ENCODE measurements around the gene DEFB108B. TPM values are rescaled to one million over a fixed set of nuclear protein-coding genes. Genes with fewer than 3 reads are reported as not detected.
"Not testable (repeated sequence)": the region's sequence is repeated elsewhere in the genome, so short reads cannot be mapped to it uniquely, and the experiment has no call there.

DEFB108B gene
- total RNA-seq, 1 donor from 2014 or later: not detected

GRCh38 chr11:71843858-71844257 is 10.9 kb downstream of the DEFB108B start:
- Histone ChIP-seq H3K36me3 (no peaks in the 10 kb centered on the region), H3K27ac (no peak overlapping the region), H2AFZ (replicated peaks) (no peak overlapping the region), H3K79me2 (ENCODE audit: low read depth) (no peaks in the 10 kb centered on the region), H3K9ac (no peak overlapping the region), H3K9me3 (ENCODE audit: low read depth) (no peaks in the 10 kb centered on the region), H3K4me1 (no peaks in the 10 kb centered on the region), H4K20me1 (ENCODE audit: low read depth) (no peaks in the 10 kb centered on the region), H3K27me3 (no peaks in the 10 kb centered on the region), H3F3A (ENCODE audit: low read depth) (no peaks in the 10 kb centered on the region), H3K4me2 (no peak overlapping the region), H3K4me3 (no peak overlapping the region)
- no peak for TF ChIP-seq EZH2phosphoT487 (IDR thresholded peaks at IDR 0.05)
- no peak for TF ChIP-seq EZH2 (IDR thresholded peaks at IDR 0.05)
- TF ChIP-seq, protein P1, sequence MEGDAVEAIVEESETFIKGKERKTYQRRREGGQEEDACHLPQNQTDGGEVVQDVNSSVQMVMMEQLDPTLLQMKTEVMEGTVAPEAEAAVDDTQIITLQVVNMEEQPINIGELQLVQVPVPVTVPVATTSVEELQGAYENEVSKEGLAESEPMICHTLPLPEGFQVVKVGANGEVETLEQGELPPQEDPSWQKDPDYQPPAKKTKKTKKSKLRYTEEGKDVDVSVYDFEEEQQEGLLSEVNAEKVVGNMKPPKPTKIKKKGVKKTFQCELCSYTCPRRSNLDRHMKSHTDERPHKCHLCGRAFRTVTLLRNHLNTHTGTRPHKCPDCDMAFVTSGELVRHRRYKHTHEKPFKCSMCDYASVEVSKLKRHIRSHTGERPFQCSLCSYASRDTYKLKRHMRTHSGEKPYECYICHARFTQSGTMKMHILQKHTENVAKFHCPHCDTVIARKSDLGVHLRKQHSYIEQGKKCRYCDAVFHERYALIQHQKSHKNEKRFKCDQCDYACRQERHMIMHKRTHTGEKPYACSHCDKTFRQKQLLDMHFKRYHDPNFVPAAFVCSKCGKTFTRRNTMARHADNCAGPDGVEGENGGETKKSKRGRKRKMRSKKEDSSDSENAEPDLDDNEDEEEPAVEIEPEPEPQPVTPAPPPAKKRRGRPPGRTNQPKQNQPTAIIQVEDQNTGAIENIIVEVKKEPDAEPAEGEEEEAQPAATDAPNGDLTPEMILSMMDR (IDR thresholded peaks at IDR 0.05): no peak
- Mint-ChIP-seq H3K9me3 (peaks cover 7% of the 10 kb centered on the region), H3K27me3 (ENCODE audit: insufficient read depth, low read depth) (peaks cover 2% of the 10 kb centered on the region), H3K4me1 (no peaks in the 10 kb centered on the region), H3K4me3 (no peak overlapping the region), H3K36me3 (no peaks in the 10 kb centered on the region), H3K27ac (no peak overlapping the region)
- DNase-seq (ENCODE audit: low spot score): no peak

GRCh38 chr11:71853895-71854294 is 20.9 kb downstream of the DEFB108B start:
- not testable (repeated sequence) for H3K27ac Mint-ChIP-seq; H4K20me1 ChIP-seq (ENCODE audit: low read depth); H3K4me1 ChIP-seq; H3K4me1 Mint-ChIP-seq; H2AFZ ChIP-seq (replicated peaks); H3K27me3 Mint-ChIP-seq (ENCODE audit: insufficient read depth, low read depth); H3K27me3 ChIP-seq; H3K79me2 ChIP-seq (ENCODE audit: low read depth); H3F3A ChIP-seq (ENCODE audit: low read depth); H3K9me3 ChIP-seq (ENCODE audit: low read depth); H3K27ac ChIP-seq; H3K9ac ChIP-seq; H3K4me3 Mint-ChIP-seq; H3K4me2 ChIP-seq; H3K4me3 ChIP-seq; H3K36me3 ChIP-seq; DNase-seq (ENCODE audit: low spot score); H3K36me3 Mint-ChIP-seq
- H3K9me3 Mint-ChIP-seq: peaks cover 12% of the 10 kb centered on the region

- H3K4me3 Mint-ChIP-seq; DNase-seq (ENCODE audit: low spot score); H2AFZ ChIP-seq (replicated peaks); H3K27ac Mint-ChIP-seq; H3K27me3 Mint-ChIP-seq (ENCODE audit: insufficient read depth, low read depth); H3K9me3 ChIP-seq (ENCODE audit: low read depth); H3K36me3 ChIP-seq; H3K27me3 ChIP-seq; H3K4me1 ChIP-seq; H3K9me3 Mint-ChIP-seq; H3K79me2 ChIP-seq (ENCODE audit: low read depth); H3K36me3 Mint-ChIP-seq; H3F3A ChIP-seq (ENCODE audit: low read depth); H4K20me1 ChIP-seq (ENCODE audit: low read depth); H3K9ac ChIP-seq; H3K4me1 Mint-ChIP-seq; H3K4me3 ChIP-seq; H3K4me2 ChIP-seq; H3K27ac ChIP-seq: not testable (repeated sequence)
These were observed 22.9 kb downstream of the DEFB108B start for GRCh38 chr11:71855880-71856279.

GRCh38 chr11:71860835-71861234 is 27.8 kb downstream of the DEFB108B start:
- DNase-seq (ENCODE audit: low spot score); H3K27ac ChIP-seq; H3K36me3 ChIP-seq; H3K79me2 ChIP-seq (ENCODE audit: low read depth); H3K4me3 Mint-ChIP-seq; H3K4me2 ChIP-seq; H3F3A ChIP-seq (ENCODE audit: low read depth); H3K4me3 ChIP-seq; H4K20me1 ChIP-seq (ENCODE audit: low read depth); H3K4me1 Mint-ChIP-seq; H3K27me3 ChIP-seq; H3K27ac Mint-ChIP-seq; H3K9ac ChIP-seq; H3K9me3 Mint-ChIP-seq; H3K36me3 Mint-ChIP-seq; H3K27me3 Mint-ChIP-seq (ENCODE audit: insufficient read depth, low read depth); H3K4me1 ChIP-seq; H3K9me3 ChIP-seq (ENCODE audit: low read depth); H2AFZ ChIP-seq (replicated peaks): not testable (repeated sequence)

GRCh38 chr11:71863978-71864627 is 31.1 kb downstream of the DEFB108B start:
- not testable (repeated sequence) for H3K27ac ChIP-seq; H3K9ac ChIP-seq; H3K36me3 ChIP-seq; H3K27me3 ChIP-seq; H3K4me2 ChIP-seq; H4K20me1 ChIP-seq (ENCODE audit: low read depth); H3K9me3 ChIP-seq (ENCODE audit: low read depth); H3K4me3 Mint-ChIP-seq; H2AFZ ChIP-seq (replicated peaks); H3K4me1 Mint-ChIP-seq; H3K79me2 ChIP-seq (ENCODE audit: low read depth); H3K9me3 Mint-ChIP-seq; H3F3A ChIP-seq (ENCODE audit: low read depth); H3K4me1 ChIP-seq; H3K4me3 ChIP-seq; H3K27ac Mint-ChIP-seq; H3K36me3 Mint-ChIP-seq; H3K27me3 Mint-ChIP-seq (ENCODE audit: insufficient read depth, low read depth)
- TF ChIP-seq, protein P1 (IDR thresholded peaks at IDR 0.05): peak; percentile 69
- DNase-seq (ENCODE audit: low spot score): peak; percentile 81
